ENCODE results near the gene COX6B2.

GRCh38 chr19:55355213-55355821, 798 bp upstream of the COX6B2 start:
- TF ChIP-seq CTCF (conservative IDR thresholded peaks at IDR 0.05 in 1 of 2, IDR thresholded peaks at IDR 0.05 in 1 of 2; ENCODE audit: low read depth in 1 of 2, low read length in 2 of 2) (no peak), EZH2 (IDR thresholded peaks at IDR 0.05; ENCODE audit: low read length, missing control alignments) (peak; percentile 61)
